Calu3 (cell line): Measurements from ENCODE around the gene SMIM33. TPM values are rescaled to one million over a fixed set of nuclear protein-coding genes. Genes with fewer than 3 reads are reported as not detected.

Experiments used
- BruUV-seq: library from RNA; stranded (reverse); fragments of 400-500 nt; replicated peaks from 2 replicates; lab custom pipeline; 2021; lab: Mats Ljungman, UMichigan
- CTCF ChIA-PET: fragments of 300-600 bp; sonication (Branson Sonifier 250); formaldehyde crosslinking; loops from one replicate; lab custom pipeline; 2022; ENCODE audit warnings: antibody characterized with exemption; lab: Charles Lee
- DNase-seq: peaks from one replicate; pipeline ENCODE4 v3.0.0; 2022
- H3K27ac Mint-ChIP-seq: one replicate; pipeline ENCODE4 v1.8.0; 2022; ENCODE audit warnings: mixed read lengths; ENCODE audit not compliant: unreplicated experiment
- H3K27me3 Mint-ChIP-seq: one replicate; pipeline ENCODE4 v1.8.0; 2022; ENCODE audit warnings: mixed read lengths; ENCODE audit not compliant: unreplicated experiment
- H3K36me3 Mint-ChIP-seq: one replicate; pipeline ENCODE4 v1.8.0; 2022; ENCODE audit warnings: mild to moderate bottlenecking, moderate library complexity, mixed read lengths; ENCODE audit not compliant: insufficient read depth, unreplicated experiment
- H3K4me1 Mint-ChIP-seq: one replicate; pipeline ENCODE4 v1.8.0; 2022; ENCODE audit warnings: mild to moderate bottlenecking, low read depth, mixed read lengths; ENCODE audit not compliant: unreplicated experiment
- H3K4me3 Mint-ChIP-seq: one replicate; pipeline ENCODE4 v1.8.0; 2022; ENCODE audit warnings: mild to moderate bottlenecking, low read depth, moderate library complexity, mixed read lengths; ENCODE audit not compliant: unreplicated experiment
- H3K9me3 Mint-ChIP-seq: one replicate; pipeline ENCODE4 v1.8.0; 2022; ENCODE audit warnings: low read depth, mixed read lengths; ENCODE audit not compliant: unreplicated experiment
- CTCF ChIP-seq: fragments of 200-600 bp; IDR thresholded peaks from one replicate; pipeline ENCODE4 v1.8.0; 2022; ENCODE audit warnings: antibody characterized with exemption; ENCODE audit not compliant: unreplicated experiment
- intact Hi-C: fragments of 100-400 bp; cut with micrococcal nuclease; formaldehyde crosslinking; loops from one replicate; pipeline ENCODE4 v1.10.0; 2022; ENCODE audit not compliant: unreplicated experiment
- total RNA-seq: library from RNA; stranded (reverse); gene quantifications from 2 replicates; pipeline ENCODE4 v1.2.3, GENCODE V29; 2022

Gene SMIM33
- total RNA-seq, 1 experiment from 2014 or later = not detected

DNA sequence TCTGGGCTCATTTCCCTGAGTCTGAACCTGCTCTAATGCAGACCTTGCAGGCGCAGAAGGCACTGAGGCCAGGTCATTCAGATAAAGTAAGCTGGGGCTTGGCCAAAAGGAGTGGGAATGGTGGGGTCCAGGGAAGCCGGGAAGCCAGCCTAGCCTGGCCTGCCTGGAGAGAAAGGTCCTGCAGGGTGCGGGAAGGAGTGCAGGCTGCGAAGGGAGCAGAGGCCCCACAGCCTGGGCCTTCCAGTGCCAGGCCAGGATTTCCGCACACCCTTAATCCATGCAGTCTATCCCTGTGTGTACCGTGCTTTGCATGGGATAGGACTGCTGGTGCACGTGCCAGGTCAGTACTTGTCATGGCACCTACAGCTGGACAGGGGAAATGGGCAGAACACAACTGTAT lies 15.4 kb downstream of the SMIM33 start:
- Mint-ChIP-seq H3K4me3 (no peak overlapping the region), H3K4me1 (peaks cover 17% of the 10 kb centered on the region), H3K27ac (no peak overlapping the region), H3K9me3 (no peaks in the 10 kb centered on the region), H3K27me3 (no peaks in the 10 kb centered on the region), H3K36me3 (peaks cover 13% of the 10 kb centered on the region)
- DNase-seq = no peak
- BruUV-seq = no TSS peak
- intact Hi-C loops = no loop called here
- TF ChIP-seq CTCF = no peak
- CTCF ChIA-PET = no interaction called here

DNA sequence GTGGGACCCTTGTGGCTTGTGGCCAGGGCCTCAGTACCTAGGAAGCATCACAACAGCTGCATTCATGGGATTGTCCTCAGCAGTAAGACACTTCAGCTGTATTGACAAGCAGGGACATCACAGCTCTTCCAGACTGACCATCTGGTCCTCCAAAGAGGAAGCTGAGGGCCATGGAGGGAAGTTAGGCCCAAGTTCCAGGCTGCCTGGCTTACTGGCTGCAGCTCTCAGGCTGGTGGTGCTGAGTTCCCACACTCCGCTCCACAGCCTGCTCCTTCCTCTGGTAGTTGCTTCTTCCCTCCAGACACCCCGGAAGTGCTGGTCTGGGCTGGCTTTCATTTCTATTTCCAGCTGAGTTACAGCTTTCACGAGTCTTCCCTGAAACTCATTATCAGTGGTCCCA lies 17.5 kb downstream of the SMIM33 start:
- Mint-ChIP-seq H3K27me3 (no peaks in the 10 kb centered on the region), H3K4me1 (peaks cover 11% of the 10 kb centered on the region), H3K9me3 (no peaks in the 10 kb centered on the region), H3K27ac (no peak overlapping the region), H3K36me3 (no peaks in the 10 kb centered on the region), H3K4me3 (no peak overlapping the region)
- DNase-seq = no peak
- no TSS peak for BruUV-seq
- CTCF ChIA-PET = no interaction called here
- intact Hi-C loops = no loop called here
- TF ChIP-seq CTCF = no peak

- H3K27ac Mint-ChIP-seq = no peak overlapping the region
- peaks cover 9% of the 10 kb centered on the region for H3K36me3 Mint-ChIP-seq
- no TSS peak for BruUV-seq
- peak; percentile 53 for DNase-seq
- no peak overlapping the region for H3K4me3 Mint-ChIP-seq
- intact Hi-C loops = no loop called here
- CTCF ChIA-PET = interaction anchor here (0.6 to 1.1 kb wide), 3 partner anchors 10 to 45 kb away, joined by 4 to 6 read pairs (median 5); partner anchors contain the start of gene STING1
- H3K27me3 Mint-ChIP-seq = no peaks in the 10 kb centered on the region
- no peaks in the 10 kb centered on the region for H3K9me3 Mint-ChIP-seq
- peaks cover 35% of the 10 kb centered on the region for H3K4me1 Mint-ChIP-seq
- no peak for TF ChIP-seq CTCF
Observed at GRCh38 chr5:139492700-139493192, 21.9 kb downstream of the SMIM33 start.

DNA sequence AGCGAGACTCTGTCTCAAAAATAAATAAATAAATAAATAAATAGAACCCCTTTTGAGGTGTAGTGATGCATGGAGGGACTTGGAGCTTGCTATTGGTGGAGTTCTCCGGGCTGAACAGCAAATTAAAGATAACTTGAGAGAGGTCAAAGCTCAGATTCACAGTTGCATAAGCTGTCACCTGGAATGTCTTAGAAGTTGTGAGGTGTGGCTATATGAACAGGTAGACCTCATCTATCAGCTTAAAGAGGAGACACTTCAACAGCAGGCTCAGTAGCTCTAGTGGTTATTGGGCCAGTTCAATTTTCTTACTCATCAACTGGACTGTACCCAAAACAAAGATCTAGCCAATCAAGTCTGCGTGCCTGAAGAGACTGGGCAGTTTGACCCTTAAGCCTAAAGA lies 23.5 kb downstream of the SMIM33 start:
- CTCF ChIA-PET = interaction anchor here (2.7 kb wide), 1 partner anchor 13 kb away, joined by 15 read pairs; the partner anchor contains the start of gene STING1
- TF ChIP-seq CTCF = no peak
- intact Hi-C loops = no loop called here
- Mint-ChIP-seq H3K27me3 (no peaks in the 10 kb centered on the region), H3K27ac (no peak overlapping the region), H3K9me3 (no peaks in the 10 kb centered on the region), H3K36me3 (peaks cover 9% of the 10 kb centered on the region), H3K4me3 (no peak overlapping the region), H3K4me1 (peaks cover 35% of the 10 kb centered on the region)
- DNase-seq = no peak
- BruUV-seq = no TSS peak
